OCI-LY1 (cell line): ENCODE results near the gene NEXN.

Experiments used
- H2AFZ ChIP-seq: fragments of 200-600 bp; sonication (generic), shearing (Covaris generic); 2 replicates; pipeline ENCODE4 v1.6.0; 2014; ENCODE audit warnings: antibody characterized with exemption, mild to moderate bottlenecking, low read length
- H3F3A ChIP-seq: fragments of 200-600 bp; sonication (generic), shearing (Covaris generic); 2 replicates; pipeline ENCODE4 v1.6.0; 2014; ENCODE audit warnings: mild to moderate bottlenecking, antibody characterized with exemption, low read length, moderate library complexity; ENCODE audit not compliant: insufficient read depth
- H3K27ac ChIP-seq: fragments of 200-600 bp; sonication (generic); 2 replicates; pipeline ENCODE4 v1.5.1; 2014; ENCODE audit warnings: low read length, mixed run types, mild to moderate bottlenecking, low read depth; ENCODE audit not compliant: poor library complexity, severe bottlenecking
- H3K27me3 ChIP-seq: fragments of 200-600 bp; sonication (generic); 2 replicates; pipeline ENCODE4 v1.6.0; 2014; ENCODE audit warnings: antibody characterized with exemption, mild to moderate bottlenecking, low read length, moderate library complexity; ENCODE audit not compliant: insufficient read depth
- H3K36me3 ChIP-seq: fragments of 200-600 bp; sonication (generic); 2 replicates; pipeline ENCODE4 v1.6.1; 2014; ENCODE audit warnings: mild to moderate bottlenecking, antibody characterized with exemption, low read length, moderate library complexity, mixed read lengths; ENCODE audit not compliant: insufficient read depth
- H3K4me1 ChIP-seq: fragments of 200-600 bp; sonication (generic); 2 replicates; pipeline ENCODE4 v1.5.1; 2014; ENCODE audit warnings: mild to moderate bottlenecking, low read length, moderate library complexity; ENCODE audit not compliant: insufficient read depth, severe bottlenecking
- H3K4me2 ChIP-seq: fragments of 200-600 bp; sonication (generic), shearing (Covaris generic); 2 replicates; pipeline ENCODE4 v1.6.1; 2014; ENCODE audit warnings: low read length
- H3K4me3 ChIP-seq: fragments of 200-600 bp; sonication (generic); 2 replicates; pipeline ENCODE4 v1.5.1; 2014; ENCODE audit warnings: low read length, low read depth, mild to moderate bottlenecking, mixed read lengths; ENCODE audit not compliant: poor library complexity, severe bottlenecking
- H3K79me2 ChIP-seq: fragments of 200-600 bp; shearing (Covaris generic); 2 replicates; pipeline ENCODE4 v1.6.1; 2016; ENCODE audit warnings: mixed run types, low read length, mixed read lengths; ENCODE audit not compliant: insufficient read depth
- H3K9ac ChIP-seq: fragments of 200-600 bp; sonication (generic), shearing (Covaris generic); 2 replicates; pipeline ENCODE4 v1.6.1; 2014; ENCODE audit warnings: mild to moderate bottlenecking, low read length, mixed read lengths
- H3K9me2 ChIP-seq: fragments of 200-600 bp; sonication (generic), shearing (Covaris generic); 2 replicates; pipeline ENCODE4 v1.6.1; 2014; ENCODE audit warnings: low read depth, mild to moderate bottlenecking, low read length, mixed read lengths
- H3K9me3 ChIP-seq: fragments of 200-600 bp; shearing (Covaris generic); 2 replicates; pipeline ENCODE4 v1.6.1; 2014; ENCODE audit warnings: low read length, mixed read lengths
- H4K20me1 ChIP-seq: fragments of 200-600 bp; sonication (generic), shearing (Covaris generic); 2 replicates; pipeline ENCODE4 v1.6.0; 2016; ENCODE audit warnings: mild to moderate bottlenecking, low read length; ENCODE audit not compliant: insufficient read depth
- EZH2 ChIP-seq: fragments of 200-600 bp; sonication (generic), shearing (Covaris generic); IDR thresholded peaks from 2 replicates; pipeline ENCODE4 v1.8.0; 2017; ENCODE audit warnings: borderline replicate concordance, mixed run types, mild to moderate bottlenecking, antibody characterized with exemption, low read length, moderate library complexity, mixed read lengths
- TF ChIP-seq, protein P1 (sequence below): fragments of 200-600 bp; sonication (generic), shearing (Covaris generic); IDR thresholded peaks from 2 replicates; pipeline ENCODE4 v1.5.1; 2017; ENCODE audit warnings: mild to moderate bottlenecking, antibody characterized with exemption, low read length, moderate library complexity, mixed read lengths

The NEXN gene

DNA sequence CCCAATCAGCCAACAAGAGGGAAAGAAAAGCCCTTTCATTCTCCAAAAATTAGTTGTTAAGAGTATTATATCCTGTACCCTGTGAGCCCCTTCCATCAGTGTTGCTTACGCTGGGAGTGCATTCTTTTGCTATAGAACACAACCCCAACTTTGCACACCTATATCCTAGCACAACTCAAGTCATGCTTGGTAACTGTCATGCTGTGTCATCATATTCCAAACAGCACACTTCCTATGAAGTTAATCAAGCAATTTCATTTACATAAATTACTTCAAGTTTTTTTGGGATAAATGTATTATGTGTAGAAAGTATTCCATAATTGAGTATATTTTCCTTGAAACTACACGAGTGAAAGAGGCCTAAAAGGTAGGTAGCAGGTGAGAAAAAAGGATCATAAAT lies 70.4 kb downstream of the NEXN start:
- Histone ChIP-seq H3K27ac (no peak overlapping the region), H3K4me2 (no peak overlapping the region), H3K27me3 (no peaks in the 10 kb centered on the region), H3F3A (no peaks in the 10 kb centered on the region; the same call in 1 of the 2 replicates), H4K20me1 (no peaks in the 10 kb centered on the region), H2AFZ (no peak overlapping the region), H3K9ac (no peak overlapping the region), H3K4me3 (no peak overlapping the region), H3K79me2 (0 out of 2 replicates have a peak, but pooled peaks cover 6% of the 10 kb centered on the region), H3K9me3 (no peaks in the 10 kb centered on the region), H3K4me1 (no peaks in the 10 kb centered on the region), H3K36me3 (peaks cover 100% of the 10 kb centered on the region), H3K9me2 (no peaks in the 10 kb centered on the region)
- TF ChIP-seq, protein P1, sequence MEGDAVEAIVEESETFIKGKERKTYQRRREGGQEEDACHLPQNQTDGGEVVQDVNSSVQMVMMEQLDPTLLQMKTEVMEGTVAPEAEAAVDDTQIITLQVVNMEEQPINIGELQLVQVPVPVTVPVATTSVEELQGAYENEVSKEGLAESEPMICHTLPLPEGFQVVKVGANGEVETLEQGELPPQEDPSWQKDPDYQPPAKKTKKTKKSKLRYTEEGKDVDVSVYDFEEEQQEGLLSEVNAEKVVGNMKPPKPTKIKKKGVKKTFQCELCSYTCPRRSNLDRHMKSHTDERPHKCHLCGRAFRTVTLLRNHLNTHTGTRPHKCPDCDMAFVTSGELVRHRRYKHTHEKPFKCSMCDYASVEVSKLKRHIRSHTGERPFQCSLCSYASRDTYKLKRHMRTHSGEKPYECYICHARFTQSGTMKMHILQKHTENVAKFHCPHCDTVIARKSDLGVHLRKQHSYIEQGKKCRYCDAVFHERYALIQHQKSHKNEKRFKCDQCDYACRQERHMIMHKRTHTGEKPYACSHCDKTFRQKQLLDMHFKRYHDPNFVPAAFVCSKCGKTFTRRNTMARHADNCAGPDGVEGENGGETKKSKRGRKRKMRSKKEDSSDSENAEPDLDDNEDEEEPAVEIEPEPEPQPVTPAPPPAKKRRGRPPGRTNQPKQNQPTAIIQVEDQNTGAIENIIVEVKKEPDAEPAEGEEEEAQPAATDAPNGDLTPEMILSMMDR: no peak
- TF ChIP-seq EZH2: no peak

DNA sequence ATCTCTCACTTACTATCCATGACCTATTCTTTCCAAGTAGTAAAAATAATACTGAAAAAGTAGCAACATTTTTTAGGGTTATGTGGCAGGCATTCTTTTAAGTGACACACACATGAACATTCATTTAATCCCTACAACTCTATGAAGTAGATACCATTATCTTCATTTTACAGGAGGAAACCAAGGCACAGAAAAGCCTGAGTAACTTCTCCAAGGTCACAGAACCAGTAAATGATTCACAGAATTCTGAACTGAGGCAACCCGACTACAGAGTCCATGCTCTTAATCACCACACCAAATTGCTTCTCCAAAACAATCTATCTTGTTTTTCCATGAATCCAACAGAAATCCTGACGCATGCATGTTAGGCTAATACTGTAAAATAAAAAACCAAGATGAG lies 73.0 kb downstream of the NEXN start:
- H3K9ac ChIP-seq: no peak overlapping the region
- H3K4me1 ChIP-seq: no peaks in the 10 kb centered on the region
- no peaks in the 10 kb centered on the region for H3K9me2 ChIP-seq
- no peak overlapping the region for H3K27ac ChIP-seq
- H3K27me3 ChIP-seq: no peaks in the 10 kb centered on the region
- no peaks in the 10 kb centered on the region for H3K9me3 ChIP-seq
- TF ChIP-seq, protein P1: no peak
- TF ChIP-seq EZH2: no peak
- no peaks in the 10 kb centered on the region for H3K79me2 ChIP-seq
- no peak overlapping the region for H3K4me3 ChIP-seq
- no peaks in the 10 kb centered on the region for H4K20me1 ChIP-seq
- peaks cover 100% of the 10 kb centered on the region for H3K36me3 ChIP-seq
- H2AFZ ChIP-seq: no peak overlapping the region
- no peak overlapping the region for H3K4me2 ChIP-seq
- no peaks in the 10 kb centered on the region; the same call in 1 of the 2 replicates for H3F3A ChIP-seq

DNA sequence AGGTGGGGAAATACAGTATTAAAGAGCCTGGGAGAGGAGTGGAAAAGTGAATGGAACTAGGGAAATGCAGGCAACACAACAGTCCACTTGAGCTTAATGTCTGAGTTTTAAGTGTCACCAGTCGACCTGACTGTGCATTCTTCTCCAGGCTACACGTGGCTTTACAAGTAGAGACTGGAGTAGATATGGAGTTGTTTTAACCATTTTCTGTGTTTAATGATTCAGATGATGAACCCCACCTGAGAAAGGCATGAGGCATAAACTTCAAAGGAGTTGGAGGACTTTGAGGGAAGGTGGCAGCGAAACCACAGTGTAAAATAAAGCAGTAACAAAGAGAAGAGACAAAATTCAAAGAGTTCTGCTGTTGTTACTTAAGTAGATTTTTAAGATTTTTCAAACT lies 77.9 kb downstream of the NEXN start:
- Histone ChIP-seq H4K20me1 (no peaks in the 10 kb centered on the region; the same call in 1 of the 2 replicates), H3K27ac (no peak overlapping the region), H3K36me3 (peaks cover 99% of the 10 kb centered on the region), H3F3A (no peaks in the 10 kb centered on the region; the same call in 1 of the 2 replicates), H3K4me3 (no peak overlapping the region), H3K9me3 (no peaks in the 10 kb centered on the region), H2AFZ (no peak overlapping the region), H3K4me2 (no peak overlapping the region), H3K9me2 (no peaks in the 10 kb centered on the region), H3K79me2 (peaks cover 34% of the 10 kb centered on the region), H3K27me3 (no peaks in the 10 kb centered on the region), H3K4me1 (no peaks in the 10 kb centered on the region), H3K9ac (no peak overlapping the region)
- TF ChIP-seq, protein P1: no peak
- no peak for TF ChIP-seq EZH2
